GM23338 (cell line): ENCODE measurements around the gene ADAMTS14. TPM values are rescaled to one million over a fixed set of nuclear protein-coding genes. Genes with fewer than 3 reads are reported as not detected.
A peak's percentile ranks its signal among the peaks of the same experiment; 100 is the strongest.
"Not testable (repeated sequence)": the region's sequence is repeated elsewhere in the genome, so short reads cannot be mapped to it uniquely, and the experiment has no call there.

ENCODE experiments used
- ATAC-seq: fragments of 200-7000 bp; cut with Tn5 transposase; 3 replicates; pipeline ENCODE4 v1.9.1; 2020
- DNase-seq: peaks from one replicate; pipeline ENCODE4 v3.0.0-alpha.2; 2015; ENCODE audit warnings: low spot score
- H2AFZ ChIP-seq: fragments of 200-600 bp; sonication (generic); 2 replicates; pipeline ENCODE4 v1.8.0; 2016; ENCODE audit warnings: antibody characterized with exemption, mild to moderate bottlenecking, moderate library complexity
- H3F3A ChIP-seq: fragments of 200-600 bp; sonication (generic); replicated peaks from 2 replicates; pipeline ENCODE4 v1.8.0; 2017; ENCODE audit warnings: antibody characterized with exemption, mixed run types, low read depth
- H3K27ac ChIP-seq: fragments of 200-600 bp; sonication (generic); 2 replicates; pipeline ENCODE4 v1.6.1; 2016; ENCODE audit warnings: low read depth
- H3K27me3 ChIP-seq: fragments of 200-600 bp; sonication (generic); 2 replicates; pipeline ENCODE4 v1.8.0; 2016; ENCODE audit warnings: mild to moderate bottlenecking, mixed run types, moderate library complexity; ENCODE audit not compliant: insufficient read depth
- H3K36me3 ChIP-seq: fragments of 200-600 bp; sonication (generic); 2 replicates; pipeline ENCODE4 v1.8.0; 2016; ENCODE audit warnings: mild to moderate bottlenecking; ENCODE audit not compliant: insufficient read depth
- H3K4me1 ChIP-seq: fragments of 200-600 bp; sonication (generic); 2 replicates; pipeline ENCODE4 v1.8.0; 2016; ENCODE audit warnings: mild to moderate bottlenecking, moderate library complexity; ENCODE audit not compliant: insufficient read depth
- H3K4me2 ChIP-seq: fragments of 200-600 bp; sonication (generic); 2 replicates; pipeline ENCODE4 v1.7.1; 2017; ENCODE audit warnings: mixed run types
- H3K4me3 ChIP-seq: fragments of 200-600 bp; sonication (generic); 2 replicates; pipeline ENCODE4 v1.6.1; 2016; ENCODE audit warnings: mixed run types
- H3K79me2 ChIP-seq: fragments of 200-600 bp; sonication (generic); replicated peaks from 2 replicates; pipeline ENCODE4 v1.8.0; 2017; ENCODE audit warnings: mild to moderate bottlenecking; ENCODE audit not compliant: insufficient read depth
- H3K9me2 ChIP-seq: fragments of 200-600 bp; sonication (generic); 2 replicates; pipeline ENCODE4 v1.8.0; 2017; ENCODE audit not compliant: insufficient read depth
- H4K20me1 ChIP-seq: fragments of 200-600 bp; sonication (generic); replicated peaks from 2 replicates; pipeline ENCODE4 v1.8.0; 2017; ENCODE audit warnings: mild to moderate bottlenecking; ENCODE audit not compliant: insufficient read depth
- H3K27ac Mint-ChIP-seq: 2 replicates; pipeline ENCODE4 v1.8.0; 2020; ENCODE audit warnings: inconsistent platforms, mild to moderate bottlenecking, moderate library complexity, mixed read lengths
- H3K27me3 Mint-ChIP-seq: 3 replicates; pipeline ENCODE4 v1.8.0; 2022; ENCODE audit warnings: low read depth, mild to moderate bottlenecking, moderate library complexity, mixed read lengths, inconsistent platforms; ENCODE audit not compliant: insufficient read depth, poor library complexity
- H3K36me3 Mint-ChIP-seq: 3 replicates; pipeline ENCODE4 v1.8.0; 2021; ENCODE audit warnings: low read depth, mild to moderate bottlenecking, inconsistent platforms, moderate library complexity, mixed read lengths
- H3K4me1 Mint-ChIP-seq: 3 replicates; pipeline ENCODE4 v1.8.0; 2020; ENCODE audit warnings: mild to moderate bottlenecking, inconsistent platforms, mixed read lengths
- H3K4me3 Mint-ChIP-seq: 3 replicates; pipeline ENCODE4 v1.8.0; 2021; ENCODE audit warnings: moderate library complexity, mild to moderate bottlenecking, inconsistent platforms, mixed read lengths
- H3K9me3 Mint-ChIP-seq: 3 replicates; pipeline ENCODE4 v1.8.0; 2020; ENCODE audit warnings: moderate library complexity, mild to moderate bottlenecking, inconsistent platforms, mixed read lengths
- CREB1 ChIP-seq: fragments of 250-450 bp; sonication (Bioruptor Pico); IDR thresholded peaks from 2 replicates; pipeline ENCODE4 v1.5.0; 2020; ENCODE audit warnings: low read depth, mild to moderate bottlenecking, moderate library complexity
- ETS1 ChIP-seq: IDR thresholded peaks from 2 replicates; pipeline ENCODE4 v1.6.1; 2016; ENCODE audit warnings: antibody characterized with exemption
- EZH2 ChIP-seq: fragments of 200-600 bp; sonication (generic); IDR thresholded peaks from one replicate; pipeline ENCODE4 v1.8.0; 2017; ENCODE audit warnings: antibody characterized with exemption, mild to moderate bottlenecking, low read depth; ENCODE audit not compliant: unreplicated experiment
- JUNB ChIP-seq: IDR thresholded peaks from one replicate; pipeline ENCODE4 v1.6.1; 2016; ENCODE audit warnings: antibody characterized with exemption; ENCODE audit not compliant: unreplicated experiment
- NANOG ChIP-seq: IDR thresholded peaks from 2 replicates; pipeline ENCODE4 v1.6.1; 2016; ENCODE audit warnings: antibody characterized with exemption, borderline replicate concordance
- POLR2AphosphoS5 ChIP-seq: IDR thresholded peaks from 2 replicates; pipeline ENCODE4 v1.6.1; 2016; ENCODE audit warnings: antibody characterized with exemption, low read depth
- STAT1 ChIP-seq: IDR thresholded peaks from one replicate; pipeline ENCODE4 v1.6.1; 2016; ENCODE audit warnings: antibody characterized with exemption; ENCODE audit not compliant: unreplicated experiment
- ZNF114 ChIP-seq: fragments of 250-450 bp; sonication (Bioruptor Pico); IDR thresholded peaks from 2 replicates; pipeline ENCODE4 v1.5.0; 2020; ENCODE audit warnings: mild to moderate bottlenecking, moderate library complexity
- ZNF462 ChIP-seq: fragments of 250-450 bp; sonication (Bioruptor Pico); IDR thresholded peaks from 2 replicates; pipeline ENCODE4 v1.5.0; 2020; ENCODE audit warnings: mild to moderate bottlenecking, moderate library complexity
- polyA plus RNA-seq: library from polyadenylated mRNA; unstranded; fragments of >200 nt; fragmentation: Nextera tagmentation; extraction: Ambion mirVana; gene quantifications from 2 replicates; pipeline ENCODE4 v1.2.1, GENCODE V29; 2016
- total RNA-seq: library from RNA; depleted of rRNA; stranded (reverse); fragments of >200 nt; shearing (Covaris generic); gene quantifications from 2 replicates; pipeline ENCODE4 v1.2.3, GENCODE V29; 2014
- TF ChIP-seq, protein P1 (sequence below): IDR thresholded peaks from one replicate; pipeline ENCODE4 v1.6.1; 2018; ENCODE audit warnings: antibody characterized with exemption; ENCODE audit not compliant: unreplicated experiment

ADAMTS14 gene
- total and polyA plus RNA-seq, 2 experiments from 2014 or later, result 1.9 to 2.1 TPM

- not testable (repeated sequence) for H4K20me1 ChIP-seq, DNase-seq, H3K4me2 ChIP-seq, H3K27ac ChIP-seq, H3K4me1 Mint-ChIP-seq, H3K36me3 ChIP-seq, H3K27ac Mint-ChIP-seq, H3K4me1 ChIP-seq, H3K36me3 Mint-ChIP-seq, H3K27me3 ChIP-seq, ATAC-seq, H3K4me3 Mint-ChIP-seq, H3K79me2 ChIP-seq, H3K9me2 ChIP-seq, H3K4me3 ChIP-seq, H3F3A ChIP-seq
- Mint-ChIP-seq H3K9me3 (peaks cover 22% of the 10 kb centered on the region), H3K27me3 (peaks cover 14% of the 10 kb centered on the region)
- H2AFZ ChIP-seq, result 0 out of 2 replicates have a peak overlapping the region, but pooled peaks have one; percentile 72
Measured at GRCh38 chr10:70663458-70664409, 8.6 kb upstream of the ADAMTS14 start.

GRCh38 chr10:70664702-70665195, 7.6 kb upstream of the ADAMTS14 start:
- Mint-ChIP-seq H3K27me3 (peaks cover 20% of the 10 kb centered on the region), H3K36me3 (peaks cover 13% of the 10 kb centered on the region; the same call in 2 of the 3 replicates), H3K9me3 (peaks cover 23% of the 10 kb centered on the region), H3K4me1 (peaks cover 2% of the 10 kb centered on the region; the same call in 2 of the 3 replicates), H3K27ac (no peak overlapping the region), H3K4me3 (no peak overlapping the region)
- H3K27ac ChIP-seq, result no peak overlapping the region
- H2AFZ ChIP-seq, result 0 out of 2 replicates have a peak overlapping the region, but pooled peaks have one; percentile 72
- no peaks in the 10 kb centered on the region for H3K9me2 ChIP-seq
- H3K36me3 ChIP-seq, result 0 out of 2 replicates have a peak, but pooled peaks cover 5% of the 10 kb centered on the region
- H3K4me2 ChIP-seq, result no peak overlapping the region
- no peaks in the 10 kb centered on the region for H4K20me1 ChIP-seq
- no peak overlapping the region for H3K4me3 ChIP-seq
- no peaks in the 10 kb centered on the region for H3K79me2 ChIP-seq
- no peaks in the 10 kb centered on the region for H3F3A ChIP-seq
- no peak for ATAC-seq
- no peak for DNase-seq
- H3K27me3 ChIP-seq, result no peaks in the 10 kb centered on the region
- no peaks in the 10 kb centered on the region for H3K4me1 ChIP-seq
- TF ChIP-seq NANOG (no peak), POLR2AphosphoS5 (no peak), ZNF114 (CRISPR knock-in tag) (no peak), ETS1 (no peak), JUNB (no peak), STAT1 (no peak), CREB1 (CRISPR knock-in tag) (no peak), ZNF462 (no peak), EZH2 (no peak)
- TF ChIP-seq, protein P1, sequence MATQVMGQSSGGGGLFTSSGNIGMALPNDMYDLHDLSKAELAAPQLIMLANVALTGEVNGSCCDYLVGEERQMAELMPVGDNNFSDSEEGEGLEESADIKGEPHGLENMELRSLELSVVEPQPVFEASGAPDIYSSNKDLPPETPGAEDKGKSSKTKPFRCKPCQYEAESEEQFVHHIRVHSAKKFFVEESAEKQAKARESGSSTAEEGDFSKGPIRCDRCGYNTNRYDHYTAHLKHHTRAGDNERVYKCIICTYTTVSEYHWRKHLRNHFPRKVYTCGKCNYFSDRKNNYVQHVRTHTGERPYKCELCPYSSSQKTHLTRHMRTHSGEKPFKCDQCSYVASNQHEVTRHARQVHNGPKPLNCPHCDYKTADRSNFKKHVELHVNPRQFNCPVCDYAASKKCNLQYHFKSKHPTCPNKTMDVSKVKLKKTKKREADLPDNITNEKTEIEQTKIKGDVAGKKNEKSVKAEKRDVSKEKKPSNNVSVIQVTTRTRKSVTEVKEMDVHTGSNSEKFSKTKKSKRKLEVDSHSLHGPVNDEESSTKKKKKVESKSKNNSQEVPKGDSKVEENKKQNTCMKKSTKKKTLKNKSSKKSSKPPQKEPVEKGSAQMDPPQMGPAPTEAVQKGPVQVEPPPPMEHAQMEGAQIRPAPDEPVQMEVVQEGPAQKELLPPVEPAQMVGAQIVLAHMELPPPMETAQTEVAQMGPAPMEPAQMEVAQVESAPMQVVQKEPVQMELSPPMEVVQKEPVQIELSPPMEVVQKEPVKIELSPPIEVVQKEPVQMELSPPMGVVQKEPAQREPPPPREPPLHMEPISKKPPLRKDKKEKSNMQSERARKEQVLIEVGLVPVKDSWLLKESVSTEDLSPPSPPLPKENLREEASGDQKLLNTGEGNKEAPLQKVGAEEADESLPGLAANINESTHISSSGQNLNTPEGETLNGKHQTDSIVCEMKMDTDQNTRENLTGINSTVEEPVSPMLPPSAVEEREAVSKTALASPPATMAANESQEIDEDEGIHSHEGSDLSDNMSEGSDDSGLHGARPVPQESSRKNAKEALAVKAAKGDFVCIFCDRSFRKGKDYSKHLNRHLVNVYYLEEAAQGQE, result no peak
